Measurements from ENCODE around the gene MAST3. TPM values are rescaled to one million over a fixed set of nuclear protein-coding genes. Genes with fewer than 3 reads are reported as not detected.

The MAST3 gene
- total and polyA plus RNA-seq, 2 donors (not counting 3 experiments of a cell fraction or from before 2014, with no cell fraction given) = 1.5 to 2.7 TPM

DNA sequence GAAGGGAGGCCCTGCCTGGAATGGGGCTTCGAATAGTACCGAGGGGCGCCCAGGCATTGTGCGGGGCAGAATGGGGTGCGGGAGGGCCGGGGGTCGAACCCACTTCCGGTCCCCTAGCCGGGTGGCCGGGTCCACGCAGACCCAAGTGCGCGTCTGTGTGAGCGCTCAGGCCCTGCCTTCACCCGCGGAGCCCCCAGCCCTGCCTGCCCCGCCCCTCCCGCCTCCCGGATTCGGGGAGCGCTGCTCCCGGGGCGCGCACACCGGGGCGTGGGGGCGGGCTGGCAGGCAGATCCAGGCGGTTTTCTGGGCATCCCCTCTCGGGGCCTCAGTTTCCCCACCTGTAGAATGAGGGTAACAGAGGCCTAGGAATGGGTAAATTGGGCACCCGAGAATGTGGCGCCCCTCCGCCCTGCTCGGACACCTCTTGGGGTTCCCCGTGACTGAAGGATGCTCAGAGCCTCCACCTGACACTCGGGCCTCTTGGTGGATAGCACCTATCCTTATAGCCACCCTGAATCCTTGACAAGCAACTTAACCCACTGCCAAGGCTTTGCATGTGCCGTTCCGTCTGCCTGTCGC, 56.1 kb downstream of the MAST3 start:
- H3K9ac ChIP-seq (replicated peaks; ENCODE audit: extremely low read depth, insufficient read depth, low read length) = peak overlapping the region; percentile 99
- peak overlapping the region; percentile 43 to 75 (median 53) for H3K4me3 ChIP-seq (replicated peaks in 1 of 3; ENCODE audit: insufficient read depth in 1 of 3, low read depth in 1 of 3, low read length in 3 of 3)
- peak overlapping the region; percentile 88 for H3K27ac ChIP-seq (ENCODE audit: insufficient read depth, low read depth, low read length)
- CTCF ChIA-PET = no interaction called here
- POLR2A ChIA-PET = no interaction called here
- dilution Hi-C loops (cut with MboI; ENCODE audit: extremely low pct_ligation_motif_present, low sequenced_read_pairs) (no loop called here), intact Hi-C loops (cut with micrococcal nuclease) (loop anchor here (2.0 kb wide), 2 partner anchors 39 to 51 kb away; partner anchors contain the start of genes MPV17L2 and RAB3A)
- H3K27me3 ChIP-seq (ENCODE audit: control insufficient read depth in 2 of 2, insufficient read depth in 2 of 2, low read length in 2 of 2) = no peaks in the 10 kb centered on the region
- peak overlapping the region; percentile 66 for H2AFZ ChIP-seq (ENCODE audit: low read depth, low read length)
- H3K9me1 ChIP-seq (replicated peaks; ENCODE audit: control insufficient read depth, extremely low read depth, insufficient read depth, low read length) = no peaks in the 10 kb centered on the region
- TF ChIP-seq POLR2A (IDR thresholded peaks at IDR 0.05; ENCODE audit: low read depth, low read length) (no peak), POLR2AphosphoS5 (IDR thresholded peaks at IDR 0.05; ENCODE audit: insufficient read depth, low read depth, low read length) (no peak), JUN (IDR thresholded peaks at IDR 0.05; ENCODE audit: borderline replicate concordance, insufficient read depth, insufficient read length, low read depth) (no peak), EZH2 (IDR thresholded peaks at IDR 0.05; ENCODE audit: borderline replicate concordance, low read depth, low read length, severe bottlenecking) (no peak), FOS (IDR thresholded peaks at IDR 0.05; ENCODE audit: borderline replicate concordance, insufficient read depth, low read length) (no peak), GATA2 (IDR thresholded peaks at IDR 0.05; ENCODE audit: insufficient read depth, insufficient read length, low read depth, low read length) (no peak), MYC (IDR thresholded peaks at IDR 0.05; ENCODE audit: low read depth, low read length) (no peak)
- TF ChIP-seq, protein P1, sequence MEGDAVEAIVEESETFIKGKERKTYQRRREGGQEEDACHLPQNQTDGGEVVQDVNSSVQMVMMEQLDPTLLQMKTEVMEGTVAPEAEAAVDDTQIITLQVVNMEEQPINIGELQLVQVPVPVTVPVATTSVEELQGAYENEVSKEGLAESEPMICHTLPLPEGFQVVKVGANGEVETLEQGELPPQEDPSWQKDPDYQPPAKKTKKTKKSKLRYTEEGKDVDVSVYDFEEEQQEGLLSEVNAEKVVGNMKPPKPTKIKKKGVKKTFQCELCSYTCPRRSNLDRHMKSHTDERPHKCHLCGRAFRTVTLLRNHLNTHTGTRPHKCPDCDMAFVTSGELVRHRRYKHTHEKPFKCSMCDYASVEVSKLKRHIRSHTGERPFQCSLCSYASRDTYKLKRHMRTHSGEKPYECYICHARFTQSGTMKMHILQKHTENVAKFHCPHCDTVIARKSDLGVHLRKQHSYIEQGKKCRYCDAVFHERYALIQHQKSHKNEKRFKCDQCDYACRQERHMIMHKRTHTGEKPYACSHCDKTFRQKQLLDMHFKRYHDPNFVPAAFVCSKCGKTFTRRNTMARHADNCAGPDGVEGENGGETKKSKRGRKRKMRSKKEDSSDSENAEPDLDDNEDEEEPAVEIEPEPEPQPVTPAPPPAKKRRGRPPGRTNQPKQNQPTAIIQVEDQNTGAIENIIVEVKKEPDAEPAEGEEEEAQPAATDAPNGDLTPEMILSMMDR (IDR thresholded peaks at IDR 0.05; ENCODE audit: extremely low read depth in 1 of 2, insufficient read depth in 1 of 2, low read depth in 1 of 2, low read length in 2 of 2) = no peak
- TF ChIP-seq, protein P2, sequence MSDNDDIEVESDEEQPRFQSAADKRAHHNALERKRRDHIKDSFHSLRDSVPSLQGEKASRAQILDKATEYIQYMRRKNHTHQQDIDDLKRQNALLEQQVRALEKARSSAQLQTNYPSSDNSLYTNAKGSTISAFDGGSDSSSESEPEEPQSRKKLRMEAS (IDR thresholded peaks at IDR 0.05; ENCODE audit: insufficient read depth, insufficient read length) = no peak
- H3K4me1 ChIP-seq (ENCODE audit: control insufficient read depth, extremely low read depth, insufficient read depth, low read length) = peaks cover 23% of the 10 kb centered on the region
- BruUV-seq (replicated peaks) = no TSS peak
- FAIRE-seq (no peak), DNase-seq (ENCODE audit: low read depth, low spot score) (no peak)
- no peaks in the 10 kb centered on the region for H4K20me1 ChIP-seq (replicated peaks; ENCODE audit: control insufficient read depth, extremely low read depth, insufficient read depth, low read length)
- H3K36me3 ChIP-seq (ENCODE audit: control insufficient read depth in 2 of 2, extremely low read depth in 1 of 2, insufficient read depth in 2 of 2, low read length in 2 of 2) = peaks cover 0 to 4% of the 10 kb centered on the region in 2 experiments
- H3K79me2 ChIP-seq (ENCODE audit: control insufficient read depth, insufficient read depth, low read length) = peaks cover 11% of the 10 kb centered on the region
- H3K4me2 ChIP-seq (ENCODE audit: insufficient read depth, low read length) = peak overlapping the region; percentile 57
- no peaks in the 10 kb centered on the region for H3K9me3 ChIP-seq (replicated peaks; ENCODE audit: control insufficient read depth, insufficient read depth, low read length)

Data from endothelial cell of umbilical vein (primary cell).